Thoracic aorta (tissue), 2 donors: ENCODE results near the gene PGAM2. TPM values are rescaled to one million over a fixed set of nuclear protein-coding genes. Genes with fewer than 3 reads are reported as not detected.

Source experiments
- ATAC-seq: fragments of 150-250 bp; one replicate; pipeline ENCODE4 v1.8.0; 2017; ENCODE audit warnings: low read depth; ENCODE audit not compliant: insufficient number of reproducible peaks, low FRiP score
- DNase-seq: peaks from one replicate; pipeline ENCODE4 v3.0.0-alpha.2; 2020; ENCODE audit warnings: low spot score
- H3K27ac ChIP-seq, 2 donors: fragments of 200-600 bp; sonication (generic); 1 replicate in 1 of 2; 2 replicates in 1 of 2; pipeline ENCODE4 v1.5.1; 2016; ENCODE audit warnings: mild to moderate bottlenecking in 2 of 2, moderate library complexity in 2 of 2
- H3K27me3 ChIP-seq: fragments of 200-600 bp; sonication (generic); replicated peaks from 2 replicates; pipeline ENCODE4 v1.6.0; 2016; ENCODE audit warnings: mild to moderate bottlenecking; ENCODE audit not compliant: insufficient read depth
- H3K36me3 ChIP-seq: fragments of 200-600 bp; sonication (generic); one replicate; pipeline ENCODE4 v1.5.1; 2016
- H3K4me1 ChIP-seq, 2 donors: fragments of 200-600 bp; sonication (generic); 1 replicate in 1 of 2; 2 replicates in 1 of 2; pipeline versions ENCODE4 v1.5.1 to v1.6.0; 2016; ENCODE audit warnings: low read depth in 2 of 2, mild to moderate bottlenecking in 1 of 2; ENCODE audit not compliant: control insufficient read depth in 1 of 2
- H3K4me3 ChIP-seq: fragments of 200-600 bp; sonication (generic); 2 replicates; pipeline ENCODE4 v1.5.1; 2016; ENCODE audit warnings: mild to moderate bottlenecking
- H3K9me3 ChIP-seq: fragments of 200-600 bp; sonication (generic); 2 replicates; pipeline ENCODE4 v1.5.1; 2016
- CTCF ChIP-seq: fragments of 200-600 bp; sonication (generic); IDR thresholded peaks from one replicate; pipeline ENCODE4 v1.5.1; 2019; ENCODE audit warnings: antibody characterized with exemption
- total RNA-seq, 2 donors: library from RNA; depleted of rRNA; stranded (reverse); fragments of >200 nt; gene quantifications; one replicate each; pipeline versions ENCODE4 v1.1.0 to v1.2.3, GENCODE V29; 2016

Gene PGAM2
- total RNA-seq, 2 donors from 2014 or later = 1.8 to 9.5 TPM

- Histone ChIP-seq H3K4me3 (peak overlapping the region; percentile 98), H3K27me3 (no peaks in the 10 kb centered on the region), H3K9me3 (no peaks in the 10 kb centered on the region), H3K4me1 (peaks cover 22 to 44% of the 10 kb centered on the region in 2 donors), H3K36me3 (peaks cover 32% of the 10 kb centered on the region), H3K27ac (peak overlapping the region; percentile 45 to 97)
- DNase-seq (no peak), ATAC-seq (no peak)
- no peak for TF ChIP-seq CTCF
These were observed 15.9 kb upstream of the PGAM2 start for GRCh38 chr7:44081266-44081748.

- ATAC-seq = no peak
- H3K36me3 ChIP-seq = peaks cover 32% of the 10 kb centered on the region
- DNase-seq = no peak
- H3K27ac ChIP-seq = peak overlapping the region; percentile 45 to 97
- H3K4me3 ChIP-seq = peak overlapping the region; percentile 98
- no peaks in the 10 kb centered on the region for H3K27me3 ChIP-seq
- H3K4me1 ChIP-seq = peaks cover 22 to 38% of the 10 kb centered on the region in 2 donors
- H3K9me3 ChIP-seq = no peaks in the 10 kb centered on the region
- no peak for TF ChIP-seq CTCF
These were observed 15.4 kb upstream of the PGAM2 start for GRCh38 chr7:44080686-44081265.

GRCh38 chr7:44080118-44080517 lies 14.8 kb upstream of the PGAM2 start:
- Histone ChIP-seq H3K27me3 (no peaks in the 10 kb centered on the region), H3K4me3 (no peak overlapping the region), H3K36me3 (peaks cover 32% of the 10 kb centered on the region), H3K9me3 (no peaks in the 10 kb centered on the region), H3K27ac (no peak overlapping the region), H3K4me1 (peaks cover 22 to 32% of the 10 kb centered on the region in 2 donors)
- no peak for TF ChIP-seq CTCF
- DNase-seq (no peak), ATAC-seq (no peak)

GRCh38 chr7:44079331-44080021 lies 14.1 kb upstream of the PGAM2 start:
- no peak for TF ChIP-seq CTCF
- H3K27ac ChIP-seq = no peak overlapping the region
- peaks cover 32% of the 10 kb centered on the region for H3K36me3 ChIP-seq
- H3K4me1 ChIP-seq = peaks cover 20 to 25% of the 10 kb centered on the region in 2 donors
- no peaks in the 10 kb centered on the region for H3K27me3 ChIP-seq
- ATAC-seq (no peak), DNase-seq (no peak)
- H3K4me3 ChIP-seq = no peak overlapping the region
- no peaks in the 10 kb centered on the region for H3K9me3 ChIP-seq

GRCh38 chr7:44078521-44078920 lies 13.2 kb upstream of the PGAM2 start:
- H3K36me3 ChIP-seq = peaks cover 32% of the 10 kb centered on the region
- TF ChIP-seq CTCF = no peak
- no peak overlapping the region for H3K4me3 ChIP-seq
- peaks cover 15 to 21% of the 10 kb centered on the region in 2 donors for H3K4me1 ChIP-seq
- DNase-seq (no peak), ATAC-seq (no peak)
- no peaks in the 10 kb centered on the region for H3K9me3 ChIP-seq
- no peak overlapping the region for H3K27ac ChIP-seq
- H3K27me3 ChIP-seq = no peaks in the 10 kb centered on the region
